OCI-LY7 (cell line): ENCODE measurements around the gene MIER2. TPM values are rescaled to one million over a fixed set of nuclear protein-coding genes. Genes with fewer than 3 reads are reported as not detected.
"Not testable (repeated sequence)": the region's sequence is repeated elsewhere in the genome, so short reads cannot be mapped to it uniquely, and the experiment has no call there.

Experiments
- BruUV-seq: library from RNA; stranded (reverse); fragments of 400-500 nt; replicated peaks from 2 replicates; lab custom pipeline; 2021; lab: Mats Ljungman, UMichigan
- CTCF ChIA-PET: fragments of 300-600 bp; sonication (Branson Sonifier 250); formaldehyde crosslinking; loops from one replicate; lab custom pipeline; 2022; ENCODE audit warnings: antibody characterized with exemption; ENCODE audit not compliant: unreplicated experiment; lab: Charles Lee
- POLR2A ChIA-PET: fragments of 300-600 bp; sonication (Branson Sonifier 250); formaldehyde crosslinking; loops from one replicate; lab custom pipeline; 2022; ENCODE audit warnings: antibody characterized with exemption; lab: Charles Lee
- DNase-seq: peaks from one replicate; pipeline ENCODE4 v3.0.0-alpha.2; 2015; ENCODE audit warnings: low spot score
- H2AFZ ChIP-seq: fragments of 200-600 bp; sonication (generic), shearing (Covaris generic); 2 replicates; pipeline ENCODE4 v1.6.1; 2014; ENCODE audit warnings: mild to moderate bottlenecking, antibody characterized with exemption, low read length, moderate library complexity
- H3K27ac ChIP-seq: fragments of 200-600 bp; sonication (generic); 2 replicates; pipeline ENCODE4 v1.5.1; 2014; ENCODE audit warnings: mixed run types, low read depth, mild to moderate bottlenecking, moderate library complexity, low read length, inconsistent platforms; ENCODE audit not compliant: poor library complexity, severe bottlenecking
- H3K36me3 ChIP-seq: fragments of 200-600 bp; sonication (generic); 2 replicates; pipeline ENCODE4 v1.6.1; 2014; ENCODE audit warnings: mild to moderate bottlenecking, antibody characterized with exemption, low read length, moderate library complexity, mixed read lengths; ENCODE audit not compliant: insufficient read depth
- H3K4me1 ChIP-seq: fragments of 200-600 bp; sonication (generic); 2 replicates; pipeline ENCODE4 v1.5.1; 2014; ENCODE audit warnings: mild to moderate bottlenecking, low read length; ENCODE audit not compliant: insufficient read depth, poor library complexity, severe bottlenecking
- H3K4me2 ChIP-seq: fragments of 200-600 bp; sonication (generic); 2 replicates; pipeline ENCODE4 v1.6.1; 2014; ENCODE audit warnings: mild to moderate bottlenecking, low read length
- H3K4me3 ChIP-seq: fragments of 200-600 bp; sonication (generic); 2 replicates; pipeline ENCODE4 v1.5.1; 2014; ENCODE audit warnings: mild to moderate bottlenecking, low read depth, low read length; ENCODE audit not compliant: poor library complexity, severe bottlenecking
- H3K79me2 ChIP-seq: fragments of 200-600 bp; sonication (generic); 2 replicates; pipeline ENCODE4 v1.6.1; 2016; ENCODE audit warnings: low read depth, mild to moderate bottlenecking, low read length, moderate library complexity, mixed read lengths; ENCODE audit not compliant: insufficient read depth
- H3K9me2 ChIP-seq: fragments of 200-600 bp; sonication (generic); 2 replicates; pipeline ENCODE4 v1.6.1; 2016; ENCODE audit warnings: mild to moderate bottlenecking, low read length, mixed read lengths; ENCODE audit not compliant: insufficient read depth
- H3K9me3 ChIP-seq: fragments of 200-600 bp; sonication (generic); 2 replicates; pipeline ENCODE4 v1.6.1; 2014; ENCODE audit warnings: mild to moderate bottlenecking, mixed run types, low read length, mixed read lengths
- H4K20me1 ChIP-seq: fragments of 200-600 bp; sonication (generic); 2 replicates; pipeline ENCODE4 v1.6.1; 2014; ENCODE audit warnings: mild to moderate bottlenecking, antibody characterized with exemption, low read length, moderate library complexity, mixed read lengths; ENCODE audit not compliant: insufficient read depth
- EZH2phosphoT487 ChIP-seq: fragments of 200-600 bp; sonication (generic); IDR thresholded peaks from 2 replicates; pipeline ENCODE4 v1.6.1; 2018; ENCODE audit warnings: low read depth, borderline replicate concordance, mild to moderate bottlenecking, mixed run types, antibody characterized with exemption, low read length, moderate library complexity, mixed read lengths
- intact Hi-C: fragments of 100-400 bp; cut with micrococcal nuclease; formaldehyde crosslinking; loops from one replicate; pipeline ENCODE4 v1.10.0; 2022; ENCODE audit not compliant: unreplicated experiment
- total RNA-seq, 2 experiments: library from RNA; depleted of rRNA in 1 of 2; stranded (reverse); fragments of >200 nt in 1 of 2; shearing (Covaris generic) in 1 of 2; gene quantifications; 2 replicates each; pipeline ENCODE4 v1.2.3, GENCODE V29; 2014 to 2022
- TF ChIP-seq, protein P1 (sequence below): fragments of 200-600 bp; sonication (generic); conservative IDR thresholded peaks from 2 replicates; pipeline ENCODE4 v1.5.1; 2014; ENCODE audit warnings: mild to moderate bottlenecking, antibody characterized with exemption, low read length, moderate library complexity, mixed read lengths

The MIER2 gene
- total RNA-seq, 2 experiments from 2014 or later = 29.1 to 30.2 TPM

DNA sequence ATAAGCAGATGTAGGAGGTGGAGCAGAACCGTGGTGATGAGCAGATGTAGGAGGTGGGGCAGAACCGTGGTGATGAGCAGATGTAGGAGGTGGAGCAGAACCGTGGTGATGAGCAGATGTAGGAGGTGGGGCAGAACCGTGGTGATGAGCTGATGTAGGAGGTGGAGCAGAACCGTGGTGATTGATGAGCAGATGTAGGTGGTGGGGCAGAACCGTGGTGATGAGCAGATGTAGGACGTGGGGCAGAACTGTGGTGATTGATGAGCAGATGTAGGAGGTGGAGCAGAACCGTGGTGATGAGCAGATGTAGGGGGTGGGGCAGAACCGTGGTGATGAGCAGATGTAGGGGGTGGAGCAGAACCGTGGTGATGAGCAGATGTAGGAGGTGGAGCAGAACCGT is 37.3 kb upstream of the MIER2 start:
- BruUV-seq, H3K9me2 ChIP-seq: not testable (repeated sequence)
- peak overlapping the region; percentile 78 for H3K27ac ChIP-seq

DNA sequence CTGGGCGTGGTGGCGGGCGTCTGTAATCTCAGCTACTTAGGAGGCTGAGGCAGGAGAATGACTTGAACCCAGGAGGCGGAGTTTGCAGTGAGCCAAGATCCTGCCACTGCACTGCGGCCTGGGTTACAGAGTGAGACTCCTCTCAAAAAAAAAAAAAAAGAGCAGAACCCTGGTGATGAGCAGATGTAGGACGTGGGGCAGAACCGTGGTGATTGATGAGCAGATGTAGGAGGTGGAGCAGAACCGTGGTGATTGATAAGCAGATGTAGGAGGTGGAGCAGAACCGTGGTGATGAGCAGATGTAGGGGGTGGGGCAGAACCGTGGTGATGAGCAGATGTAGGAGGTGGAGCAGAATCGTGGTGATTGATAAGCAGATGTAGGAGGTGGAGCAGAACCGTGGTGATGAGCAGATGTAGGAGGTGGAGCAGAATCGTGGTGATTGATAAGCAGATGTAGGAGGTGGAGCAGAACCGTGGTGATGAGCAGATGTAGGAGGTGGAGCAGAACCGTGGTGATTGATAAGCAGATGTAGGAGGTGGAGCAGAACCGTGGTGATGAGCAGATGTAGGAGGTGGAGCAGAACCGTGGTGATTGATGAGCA is 36.1 kb upstream of the MIER2 start:
- BruUV-seq, H3K4me2 ChIP-seq, H3K79me2 ChIP-seq, intact Hi-C loops, H3K4me3 ChIP-seq, H2AFZ ChIP-seq, H3K9me3 ChIP-seq, POLR2A ChIA-PET, CTCF ChIA-PET, H3K27ac ChIP-seq, H3K9me2 ChIP-seq, DNase-seq, H4K20me1 ChIP-seq, H3K36me3 ChIP-seq: not testable (repeated sequence)
- H3K4me1 ChIP-seq = peaks cover 37% of the 10 kb centered on the region

More for the DNA sequence above, 37.3 kb upstream of the MIER2 start:
- intact Hi-C loops = loop anchor here (1.0 kb wide), 1 partner anchor 129 kb away; no protein-coding TSS in a partner anchor
- H3K4me2 ChIP-seq, H3K36me3 ChIP-seq, H3K4me3 ChIP-seq, H3K79me2 ChIP-seq, H4K20me1 ChIP-seq, H2AFZ ChIP-seq, CTCF ChIA-PET, H3K9me3 ChIP-seq: not testable (repeated sequence)
- peak; percentile 50 for DNase-seq
- POLR2A ChIA-PET = interaction anchor here (1.0 kb wide), 1 partner anchor 38 kb away, joined by 3 read pairs; no protein-coding TSS in a partner anchor
- H3K4me1 ChIP-seq = peaks cover 37% of the 10 kb centered on the region

DNA sequence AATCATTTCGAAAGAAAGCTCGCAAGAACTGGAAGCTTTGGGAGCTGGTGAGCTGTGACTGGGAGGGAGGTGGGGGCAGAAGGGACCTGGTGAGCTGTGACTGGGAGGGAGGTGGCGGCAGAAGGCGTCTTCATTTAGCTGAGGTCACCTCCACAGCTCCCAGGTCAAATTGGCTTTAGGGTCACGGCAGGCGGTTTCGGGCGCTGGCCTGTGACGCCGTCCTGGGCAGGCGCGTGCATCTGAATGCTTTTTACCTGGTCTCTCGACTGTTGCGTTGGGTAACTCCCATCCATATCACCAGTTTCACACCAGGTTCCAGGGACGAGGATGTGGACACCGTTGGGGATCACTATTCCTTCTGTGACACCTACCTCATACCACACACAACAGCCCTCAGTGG is 35.2 kb upstream of the MIER2 start:
- Histone ChIP-seq H3K27ac (no peak overlapping the region), H3K9me3 (no peaks in the 10 kb centered on the region; the same call in 1 of the 2 replicates), H2AFZ (no peak overlapping the region), H4K20me1 (no peaks in the 10 kb centered on the region), H3K36me3 (no peaks in the 10 kb centered on the region), H3K4me1 (peaks cover 28% of the 10 kb centered on the region), H3K79me2 (no peaks in the 10 kb centered on the region), H3K4me3 (no peak overlapping the region), H3K9me2 (no peaks in the 10 kb centered on the region), H3K4me2 (no peak overlapping the region)
- TF ChIP-seq, protein P1, sequence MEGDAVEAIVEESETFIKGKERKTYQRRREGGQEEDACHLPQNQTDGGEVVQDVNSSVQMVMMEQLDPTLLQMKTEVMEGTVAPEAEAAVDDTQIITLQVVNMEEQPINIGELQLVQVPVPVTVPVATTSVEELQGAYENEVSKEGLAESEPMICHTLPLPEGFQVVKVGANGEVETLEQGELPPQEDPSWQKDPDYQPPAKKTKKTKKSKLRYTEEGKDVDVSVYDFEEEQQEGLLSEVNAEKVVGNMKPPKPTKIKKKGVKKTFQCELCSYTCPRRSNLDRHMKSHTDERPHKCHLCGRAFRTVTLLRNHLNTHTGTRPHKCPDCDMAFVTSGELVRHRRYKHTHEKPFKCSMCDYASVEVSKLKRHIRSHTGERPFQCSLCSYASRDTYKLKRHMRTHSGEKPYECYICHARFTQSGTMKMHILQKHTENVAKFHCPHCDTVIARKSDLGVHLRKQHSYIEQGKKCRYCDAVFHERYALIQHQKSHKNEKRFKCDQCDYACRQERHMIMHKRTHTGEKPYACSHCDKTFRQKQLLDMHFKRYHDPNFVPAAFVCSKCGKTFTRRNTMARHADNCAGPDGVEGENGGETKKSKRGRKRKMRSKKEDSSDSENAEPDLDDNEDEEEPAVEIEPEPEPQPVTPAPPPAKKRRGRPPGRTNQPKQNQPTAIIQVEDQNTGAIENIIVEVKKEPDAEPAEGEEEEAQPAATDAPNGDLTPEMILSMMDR = no peak
- no peak for TF ChIP-seq EZH2phosphoT487
- intact Hi-C loops = no loop called here
- ChIA-PET POLR2A (no interaction called here), CTCF (no interaction called here)
- no peak for DNase-seq
- BruUV-seq = no TSS peak
